Hematopoietic multipotent progenitor cell treated with erythropoietin and hydrocortisone succinate and interleukin-3 and kit ligand, for 8 days (in vitro differentiated cells): ENCODE results near the gene SLC2A4RG.

ENCODE experiments used
- DNase-seq: peaks from one replicate; pipeline ENCODE4 v3.0.0-alpha.2; 2015

SLC2A4RG gene

DNA sequence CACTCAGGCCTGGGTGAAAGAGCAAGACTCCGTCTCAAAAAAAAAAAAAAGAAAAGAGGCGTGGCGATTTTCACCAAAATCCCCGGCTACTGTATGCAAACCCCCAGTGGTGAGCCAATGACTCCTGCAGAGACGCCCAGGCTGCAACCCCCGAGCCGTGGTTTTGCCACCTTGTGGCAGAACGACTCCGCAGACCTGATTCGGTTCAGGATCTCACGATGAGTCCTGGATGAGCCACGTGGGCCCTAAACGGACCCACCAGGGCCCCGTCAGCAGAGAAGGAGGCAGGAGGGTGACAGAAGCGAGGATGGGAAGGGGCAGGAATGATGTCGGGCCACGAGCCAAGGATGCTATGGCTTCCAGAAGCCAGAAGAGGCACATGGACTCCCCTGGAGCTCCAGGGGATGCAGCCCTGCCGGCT lies 42.5 kb downstream of the SLC2A4RG start:
- DNase-seq, result no peak

GRCh38 chr20:63782521-63782971 lies 43.0 kb downstream of the SLC2A4RG start:
- DNase-seq, result no peak

DNA sequence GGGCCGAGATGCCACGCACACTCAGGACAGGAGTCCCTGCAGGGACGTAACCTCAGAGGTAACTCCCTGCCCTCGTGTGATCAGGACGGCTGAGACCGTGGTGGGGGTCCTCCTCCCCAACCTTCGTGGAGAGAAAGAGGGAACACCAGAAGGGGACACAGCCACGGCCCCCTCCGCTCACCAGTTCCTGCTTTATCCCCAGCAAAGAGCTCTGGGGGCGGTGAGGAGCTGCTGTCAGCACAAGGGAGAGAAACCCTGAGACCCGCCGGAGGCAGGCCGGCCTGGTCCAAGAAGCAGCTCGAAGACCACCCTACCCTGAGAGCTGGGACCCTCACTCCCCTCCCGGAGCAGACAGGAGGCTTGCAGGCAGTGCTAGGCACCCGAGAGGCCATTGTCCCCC lies 44.4 kb downstream of the SLC2A4RG start:
- DNase-seq, result no peak

DNA sequence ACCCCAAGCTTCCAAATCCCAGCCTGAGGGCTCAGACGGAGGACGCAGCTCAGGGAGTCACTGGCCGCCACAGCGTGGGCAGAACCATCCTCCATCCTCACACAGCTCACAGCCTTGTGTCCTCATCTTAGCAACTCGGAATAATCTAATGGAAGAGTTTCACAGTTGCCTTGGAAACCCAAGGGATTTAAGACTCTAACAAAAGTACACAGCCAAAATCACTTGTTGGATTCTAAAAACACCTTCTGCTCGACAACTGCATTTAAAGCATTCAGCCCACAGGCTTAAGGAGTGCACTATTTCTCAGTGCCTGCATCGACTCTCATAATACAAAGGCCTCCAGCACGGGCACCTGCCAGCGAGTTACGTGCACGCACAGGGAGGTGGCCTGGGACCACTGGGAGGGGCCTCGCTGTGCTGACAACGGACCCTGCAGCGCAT lies 46.1 kb downstream of the SLC2A4RG start:
- no peak for DNase-seq

DNA sequence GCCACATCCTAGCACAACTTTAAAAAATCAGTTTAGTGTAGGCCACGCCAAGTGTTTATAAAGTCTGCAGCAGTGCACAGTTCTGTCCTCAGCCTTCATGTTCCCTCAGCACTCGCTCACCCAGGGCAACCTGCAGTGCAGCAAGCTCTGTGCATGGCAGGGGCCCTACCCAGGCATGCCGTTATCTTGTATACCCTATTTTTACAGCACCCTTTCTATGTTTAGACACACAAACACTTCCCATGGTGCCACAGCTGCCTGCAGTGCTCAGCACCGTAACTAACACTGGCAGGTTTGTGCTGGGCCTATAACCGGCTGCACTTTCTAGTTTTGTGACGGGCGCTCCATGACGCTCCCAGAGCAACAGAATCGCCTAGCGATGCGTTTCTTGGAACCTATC lies 47.7 kb downstream of the SLC2A4RG start:
- DNase-seq, result no peak

DNA sequence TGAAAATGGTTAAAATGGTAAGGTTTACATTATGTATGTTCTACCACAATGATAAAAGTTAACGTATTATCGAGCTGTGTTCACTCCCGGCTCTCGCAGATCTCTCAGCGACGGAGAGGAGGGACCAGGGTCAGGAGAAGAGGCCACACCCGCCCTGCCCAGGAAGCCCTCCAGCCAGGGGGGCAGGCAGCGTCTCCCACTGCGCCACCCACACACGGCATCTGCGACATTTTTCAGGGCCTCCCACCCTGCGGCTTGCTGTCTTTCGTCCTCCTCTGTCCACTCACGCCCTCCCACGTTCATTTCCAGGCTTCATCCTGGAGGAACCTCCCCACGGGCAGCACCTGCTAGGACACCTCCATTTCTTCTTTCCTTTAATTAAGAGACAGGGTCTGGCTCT lies 48.2 kb downstream of the SLC2A4RG start:
- DNase-seq, result no peak

GRCh38 chr20:63789836-63790571 lies 50.4 kb downstream of the SLC2A4RG start:
- no peak for DNase-seq

DNA sequence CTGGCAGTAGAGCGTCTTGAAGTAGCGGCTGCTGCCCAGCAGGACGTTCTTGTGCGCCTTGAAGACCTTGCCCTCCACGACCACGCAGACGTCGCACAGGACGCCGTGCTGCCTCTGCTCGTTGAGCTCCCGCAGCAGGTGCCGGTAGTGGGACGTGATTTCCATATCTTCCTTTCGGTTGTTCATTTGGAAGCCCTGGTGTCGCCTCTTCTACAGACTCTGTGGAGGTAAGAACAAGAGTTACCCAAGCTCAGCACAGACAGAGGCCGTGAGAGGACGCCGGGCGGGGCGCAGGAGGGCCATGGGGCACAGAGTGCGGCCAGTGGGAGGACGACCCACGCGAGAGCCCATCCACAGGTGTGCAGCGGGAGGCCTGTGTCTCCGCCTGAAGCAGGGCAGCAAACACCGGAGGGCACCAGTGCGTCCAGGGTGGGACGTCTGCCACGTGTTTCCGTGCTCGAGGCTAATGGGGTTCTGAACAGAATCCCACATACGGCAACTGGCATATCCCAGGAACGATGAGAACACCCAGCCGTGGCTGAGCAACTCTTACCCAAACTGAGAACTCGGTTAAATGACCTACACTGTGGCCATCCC lies 51.1 kb downstream of the SLC2A4RG start:
- no peak for DNase-seq

- no peak for DNase-seq
Measured at GRCh38 chr20:63791497-63792156, 52.1 kb downstream of the SLC2A4RG start.

- DNase-seq, result no peak
Measured at GRCh38 chr20:63792866-63793265, 53.3 kb downstream of the SLC2A4RG start.
